ENCODE results near the gene PROX2. TPM values are rescaled to one million over a fixed set of nuclear protein-coding genes. Genes with fewer than 3 reads are reported as not detected.
A peak's percentile ranks its signal among the peaks of the same experiment; 100 is the strongest.

The PROX2 gene
- total RNA-seq, 1 donor from 2014 or later = not detected

DNA sequence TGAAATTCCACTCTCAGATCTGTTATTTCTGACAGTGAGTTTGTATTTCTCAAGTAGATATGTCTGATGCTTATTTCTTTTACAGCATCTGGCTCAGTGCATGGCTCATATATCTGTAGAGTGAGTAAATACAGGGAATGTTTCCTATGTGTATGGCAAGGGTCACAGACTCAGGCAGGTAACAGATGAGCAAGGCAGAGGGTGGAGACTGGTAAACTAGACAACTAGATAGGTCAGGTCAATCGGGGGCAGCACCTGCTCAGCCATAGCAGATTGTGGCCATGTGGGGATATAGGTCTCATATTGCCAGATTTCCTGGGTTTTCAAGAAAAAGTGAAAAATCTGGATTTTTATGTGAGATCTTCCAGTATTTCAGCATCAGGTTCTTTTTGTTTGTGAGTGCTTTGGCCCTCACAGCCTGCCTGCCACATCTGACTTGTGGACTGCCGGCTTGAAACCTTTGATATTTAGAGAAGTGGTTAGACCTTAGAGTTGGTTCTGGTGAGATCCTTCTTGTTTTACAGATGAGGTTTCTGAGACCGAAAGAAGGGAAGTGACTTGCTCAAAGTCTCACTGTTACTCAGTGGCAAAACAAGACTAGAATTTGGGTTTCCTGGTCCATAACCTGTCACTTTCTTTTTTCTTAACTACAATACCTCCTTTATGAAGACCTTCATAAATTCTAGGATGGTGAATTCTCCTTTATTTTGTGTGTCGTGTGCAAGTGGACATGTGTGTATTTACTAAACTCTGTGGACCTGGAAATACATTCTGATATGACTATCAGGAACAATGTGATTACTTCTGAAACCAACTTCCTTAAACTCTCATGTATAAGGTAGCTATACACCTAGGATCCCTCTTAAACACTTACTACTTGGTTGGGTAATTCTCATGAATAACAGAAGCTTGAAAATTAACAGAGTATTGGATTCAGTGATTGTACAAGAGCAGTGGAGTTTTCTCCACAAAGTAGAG lies 34.4 kb downstream of the PROX2 start:
- intact Hi-C loops (cut with DNase I) = no loop called here
- H3K4me1 ChIP-seq = peaks cover 17% of the 10 kb centered on the region
- no peak overlapping the region for H3K4me3 ChIP-seq
- TF ChIP-seq POLR2AphosphoS5 (IDR thresholded peaks at IDR 0.05; ENCODE audit: insufficient read depth in 1 of 2, low read depth in 1 of 2) (no peak), POLR2A (IDR thresholded peaks at IDR 0.05) (no peak)
- TF ChIP-seq, protein P1, sequence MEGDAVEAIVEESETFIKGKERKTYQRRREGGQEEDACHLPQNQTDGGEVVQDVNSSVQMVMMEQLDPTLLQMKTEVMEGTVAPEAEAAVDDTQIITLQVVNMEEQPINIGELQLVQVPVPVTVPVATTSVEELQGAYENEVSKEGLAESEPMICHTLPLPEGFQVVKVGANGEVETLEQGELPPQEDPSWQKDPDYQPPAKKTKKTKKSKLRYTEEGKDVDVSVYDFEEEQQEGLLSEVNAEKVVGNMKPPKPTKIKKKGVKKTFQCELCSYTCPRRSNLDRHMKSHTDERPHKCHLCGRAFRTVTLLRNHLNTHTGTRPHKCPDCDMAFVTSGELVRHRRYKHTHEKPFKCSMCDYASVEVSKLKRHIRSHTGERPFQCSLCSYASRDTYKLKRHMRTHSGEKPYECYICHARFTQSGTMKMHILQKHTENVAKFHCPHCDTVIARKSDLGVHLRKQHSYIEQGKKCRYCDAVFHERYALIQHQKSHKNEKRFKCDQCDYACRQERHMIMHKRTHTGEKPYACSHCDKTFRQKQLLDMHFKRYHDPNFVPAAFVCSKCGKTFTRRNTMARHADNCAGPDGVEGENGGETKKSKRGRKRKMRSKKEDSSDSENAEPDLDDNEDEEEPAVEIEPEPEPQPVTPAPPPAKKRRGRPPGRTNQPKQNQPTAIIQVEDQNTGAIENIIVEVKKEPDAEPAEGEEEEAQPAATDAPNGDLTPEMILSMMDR (IDR thresholded peaks at IDR 0.05) = no peak
- H3K27ac ChIP-seq = no peak overlapping the region
- H3K36me3 ChIP-seq = peaks cover 0 to 5% of the 10 kb centered on the region in 2 donors
- no peaks in the 10 kb centered on the region for H3K27me3 ChIP-seq
- no peaks in the 10 kb centered on the region for H3K9me3 ChIP-seq
- no peak for DNase-seq (ENCODE audit: extremely low spot score in 2 of 2)

DNA sequence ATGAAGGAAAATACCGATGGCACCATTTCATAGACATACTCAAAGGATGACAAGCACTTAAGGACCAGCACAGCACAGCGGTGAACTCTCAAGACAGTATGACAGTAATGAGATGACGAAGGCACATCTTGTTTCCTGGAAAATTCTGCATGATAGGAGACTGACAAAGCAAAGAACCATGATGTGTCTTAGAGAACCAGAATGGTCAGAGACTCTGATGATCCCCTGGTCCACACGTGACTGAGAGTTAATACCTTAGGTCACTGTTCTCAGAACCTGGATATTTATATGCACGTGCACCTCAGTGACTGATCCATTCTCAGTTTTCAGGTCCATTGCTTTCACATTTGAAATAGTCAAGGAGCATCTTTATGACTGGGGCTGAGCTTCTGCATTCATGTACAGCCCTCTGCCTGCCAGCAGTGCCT lies 35.3 kb downstream of the PROX2 start:
- no peak for DNase-seq (ENCODE audit: extremely low spot score in 2 of 2)
- H3K27ac ChIP-seq = no peak overlapping the region

DNA sequence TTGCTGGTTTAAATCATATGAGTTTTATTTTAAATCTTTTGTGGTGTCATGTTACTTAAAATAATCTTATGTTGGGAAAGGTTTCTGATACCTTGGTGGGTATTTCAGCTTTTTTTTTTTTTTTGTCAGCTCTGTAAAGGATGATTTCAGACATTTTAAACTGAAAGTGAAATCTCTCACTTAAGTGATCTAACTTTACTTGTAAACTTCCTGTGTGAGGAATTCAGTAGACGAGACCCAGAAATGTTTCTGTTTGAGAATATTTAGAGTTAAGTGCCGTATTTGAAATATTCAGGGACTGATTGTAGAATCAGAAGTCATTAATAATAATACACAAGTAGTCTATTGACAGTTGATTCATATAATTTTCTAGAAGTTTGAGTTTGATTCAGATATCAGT lies 37.8 kb downstream of the PROX2 start:
- H3K36me3 ChIP-seq = peaks cover 0 to 5% of the 10 kb centered on the region in 2 donors
- H3K4me3 ChIP-seq = no peak overlapping the region
- peaks cover 8% of the 10 kb centered on the region for H3K4me1 ChIP-seq
- intact Hi-C loops (cut with DNase I) = no loop called here
- TF ChIP-seq POLR2A (IDR thresholded peaks at IDR 0.05) (no peak), POLR2AphosphoS5 (IDR thresholded peaks at IDR 0.05; ENCODE audit: insufficient read depth in 1 of 2, low read depth in 1 of 2) (no peak)
- TF ChIP-seq, protein P1 (IDR thresholded peaks at IDR 0.05) = no peak
- H3K9me3 ChIP-seq = no peaks in the 10 kb centered on the region
- peak overlapping the region; percentile 47 for H3K27ac ChIP-seq
- DNase-seq (ENCODE audit: extremely low spot score in 2 of 2) = no peak
- H3K27me3 ChIP-seq = no peaks in the 10 kb centered on the region

More for the DNA sequence above, 35.3 kb downstream of the PROX2 start:
- peaks cover 10% of the 10 kb centered on the region for H3K4me1 ChIP-seq
- no peak overlapping the region for H3K4me3 ChIP-seq
- no peaks in the 10 kb centered on the region for H3K27me3 ChIP-seq
- no peak for TF ChIP-seq POLR2A (IDR thresholded peaks at IDR 0.05)
- TF ChIP-seq POLR2AphosphoS5 (IDR thresholded peaks at IDR 0.05; ENCODE audit: insufficient read depth in 1 of 2, low read depth in 1 of 2) = no peak
- TF ChIP-seq, protein P1 (IDR thresholded peaks at IDR 0.05) = no peak
- intact Hi-C loops (cut with DNase I) = no loop called here
- peaks cover 0 to 5% of the 10 kb centered on the region in 2 donors for H3K36me3 ChIP-seq
- H3K9me3 ChIP-seq = no peaks in the 10 kb centered on the region

DNA sequence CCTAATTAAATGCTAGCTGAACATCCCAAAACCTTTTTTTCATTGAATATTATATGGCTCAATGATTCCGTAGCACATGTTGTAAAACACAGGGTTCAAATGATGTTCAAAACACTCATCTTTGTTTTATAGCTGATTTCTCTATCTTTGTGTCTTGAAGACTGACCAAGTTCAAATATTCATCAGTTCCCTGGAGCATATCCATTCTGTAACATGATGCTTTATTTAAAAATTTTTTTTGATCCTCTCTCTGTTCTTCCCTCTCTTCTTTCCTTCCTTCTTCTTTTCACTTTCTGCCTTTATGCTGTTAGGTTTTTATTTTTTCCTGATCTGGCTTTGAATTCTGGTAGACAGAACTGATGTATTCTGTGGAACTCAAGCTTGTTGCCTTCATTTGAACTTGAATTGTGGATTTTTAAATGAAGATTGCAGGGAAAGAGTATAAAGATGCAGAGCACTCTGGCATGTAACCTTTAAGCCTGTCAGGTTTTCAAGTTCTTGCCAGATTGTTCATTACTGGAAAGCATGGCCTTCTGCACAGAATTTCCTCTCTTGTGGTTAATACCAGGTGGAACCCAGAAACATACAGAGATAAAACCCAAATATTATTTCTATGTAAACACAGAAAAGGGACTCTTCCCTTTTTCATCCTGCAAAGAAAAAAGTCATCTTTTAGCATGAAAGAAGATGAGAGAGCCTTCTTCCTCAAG lies 39.5 kb downstream of the PROX2 start:
- no peak for DNase-seq (ENCODE audit: extremely low spot score in 2 of 2)
- Histone ChIP-seq H3K27me3 (no peaks in the 10 kb centered on the region), H3K4me1 (peaks cover 8% of the 10 kb centered on the region), H3K9me3 (no peaks in the 10 kb centered on the region), H3K36me3 (peaks cover 0 to 5% of the 10 kb centered on the region in 2 donors), H3K27ac (no peak overlapping the region), H3K4me3 (no peak overlapping the region)
- TF ChIP-seq, protein P1 (IDR thresholded peaks at IDR 0.05) = no peak
- TF ChIP-seq POLR2A (IDR thresholded peaks at IDR 0.05) (no peak), POLR2AphosphoS5 (IDR thresholded peaks at IDR 0.05; ENCODE audit: insufficient read depth in 1 of 2, low read depth in 1 of 2) (no peak)
- intact Hi-C loops (cut with DNase I) = no loop called here
